SK-N-SH treated with all-trans-retinoic acid at 6 μM for 48 hours (cell line): ENCODE measurements around the gene AVPR1B.

Source experiments
- ATAC-seq: fragments of 200-7000 bp; cut with Tn5 transposase; 3 replicates; pipeline ENCODE4 v1.9.1; 2020; ENCODE audit warnings: mild to moderate bottlenecking, moderate library complexity
- ARNTL ChIP-seq: fragments of 450-650 bp; formaldehyde crosslinking; IDR thresholded peaks from 2 replicates; pipeline ENCODE4 v1.5.0; 2020; ENCODE audit warnings: low read depth, mild to moderate bottlenecking, moderate library complexity, borderline replicate concordance
- BACH2 ChIP-seq: fragments of 250-450 bp; sonication (Bioruptor Pico); IDR thresholded peaks from 2 replicates; pipeline ENCODE4 v1.9.0; 2021; ENCODE audit warnings: mild to moderate bottlenecking, borderline replicate concordance
- CSDC2 ChIP-seq: fragments of 250-450 bp; sonication (Bioruptor Pico); IDR thresholded peaks from 2 replicates; pipeline ENCODE4 v1.5.0; 2020; ENCODE audit warnings: mild to moderate bottlenecking, moderate library complexity
- GLIS3 ChIP-seq: fragments of 250-450 bp; sonication (Bioruptor Pico); IDR thresholded peaks from 2 replicates; pipeline ENCODE4 v1.5.0; 2020; ENCODE audit warnings: mild to moderate bottlenecking, moderate library complexity
- ISL1 ChIP-seq: fragments of 250-450 bp; sonication (Bioruptor Pico); IDR thresholded peaks from 2 replicates; pipeline ENCODE4 v2.1.2; 2022; ENCODE audit warnings: mild to moderate bottlenecking, moderate library complexity
- OSR1 ChIP-seq: fragments of 250-450 bp; sonication (Bioruptor Pico); IDR thresholded peaks from 2 replicates; pipeline ENCODE4 v1.8.0; 2022; ENCODE audit warnings: moderate library complexity, mild to moderate bottlenecking, inconsistent platforms
- PATZ1 ChIP-seq: fragments of 250-450 bp; sonication (Bioruptor Pico); IDR thresholded peaks from 2 replicates; pipeline ENCODE4 v1.8.0; 2020; ENCODE audit warnings: mild to moderate bottlenecking, moderate library complexity, borderline replicate concordance
- SNAI2 ChIP-seq: fragments of 250-450 bp; sonication (Bioruptor Pico); IDR thresholded peaks from 2 replicates; pipeline ENCODE4 v1.5.0; 2020; ENCODE audit warnings: mild to moderate bottlenecking, moderate library complexity
- TOX ChIP-seq: fragments of 250-450 bp; sonication (Bioruptor Pico); IDR thresholded peaks from 2 replicates; pipeline ENCODE4 v1.8.0; 2021; ENCODE audit warnings: mild to moderate bottlenecking, moderate library complexity, borderline replicate concordance
- TSHZ2 ChIP-seq: fragments of 250-450 bp; sonication (Bioruptor Pico); IDR thresholded peaks from 2 replicates; pipeline ENCODE4 v1.5.0; 2020; ENCODE audit warnings: mild to moderate bottlenecking, moderate library complexity
- ZC3H10 ChIP-seq: fragments of 250-450 bp; sonication (Bioruptor Pico); IDR thresholded peaks from 2 replicates; pipeline ENCODE4 v1.5.1; 2021; ENCODE audit warnings: mild to moderate bottlenecking, moderate library complexity
- ZFP3 ChIP-seq: fragments of 250-450 bp; sonication (Bioruptor Pico); IDR thresholded peaks from 2 replicates; pipeline ENCODE4 v1.5.0; 2020; ENCODE audit warnings: mild to moderate bottlenecking, moderate library complexity
- ZNF70 ChIP-seq: fragments of 450-650 bp; formaldehyde crosslinking; IDR thresholded peaks from 2 replicates; pipeline ENCODE4 v1.5.0; 2020; ENCODE audit warnings: mild to moderate bottlenecking, moderate library complexity
- TF ChIP-seq, protein P1 (sequence below): fragments of 250-450 bp; sonication (Bioruptor Pico); IDR thresholded peaks from 2 replicates; pipeline ENCODE4 v1.5.1; 2021; ENCODE audit warnings: mild to moderate bottlenecking, moderate library complexity

The AVPR1B gene

DNA sequence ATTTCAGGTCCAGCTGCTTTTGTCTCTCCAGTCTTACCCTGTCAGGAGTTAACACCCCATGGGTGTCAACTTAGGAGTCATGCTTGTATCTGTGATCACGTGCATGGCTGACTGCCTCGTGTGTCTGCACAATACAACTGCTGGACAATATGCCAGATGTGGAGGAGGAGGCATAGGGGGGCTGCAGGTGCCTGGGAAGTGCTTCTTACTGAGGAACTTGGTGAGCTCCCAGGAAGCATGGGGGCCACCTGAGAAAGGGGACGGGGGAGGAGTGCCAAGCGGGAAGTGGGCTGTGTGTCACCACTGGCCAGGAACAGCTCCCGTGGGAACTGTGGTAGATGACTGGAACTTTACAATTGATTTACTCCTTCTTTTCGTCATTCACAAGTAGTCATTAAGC, 54.7 kb downstream of the AVPR1B start:
- no peak for ATAC-seq
- TF ChIP-seq ZFP3 (CRISPR knock-in tag) (no peak), OSR1 (CRISPR knock-in tag) (no peak), ZNF70 (CRISPR knock-in tag) (no peak), SNAI2 (CRISPR knock-in tag) (no peak), ISL1 (no peak), BACH2 (no peak), ARNTL (CRISPR knock-in tag) (no peak), ZC3H10 (CRISPR knock-in tag) (no peak), GLIS3 (no peak), TOX (CRISPR knock-in tag) (no peak)

- no peak; the same call in 2 of the 3 replicates for ATAC-seq
- TF ChIP-seq CSDC2 (CRISPR knock-in tag) (no peak), PATZ1 (CRISPR knock-in tag) (no peak), TSHZ2 (no peak), TOX (CRISPR knock-in tag) (no peak)
- TF ChIP-seq, protein P1, sequence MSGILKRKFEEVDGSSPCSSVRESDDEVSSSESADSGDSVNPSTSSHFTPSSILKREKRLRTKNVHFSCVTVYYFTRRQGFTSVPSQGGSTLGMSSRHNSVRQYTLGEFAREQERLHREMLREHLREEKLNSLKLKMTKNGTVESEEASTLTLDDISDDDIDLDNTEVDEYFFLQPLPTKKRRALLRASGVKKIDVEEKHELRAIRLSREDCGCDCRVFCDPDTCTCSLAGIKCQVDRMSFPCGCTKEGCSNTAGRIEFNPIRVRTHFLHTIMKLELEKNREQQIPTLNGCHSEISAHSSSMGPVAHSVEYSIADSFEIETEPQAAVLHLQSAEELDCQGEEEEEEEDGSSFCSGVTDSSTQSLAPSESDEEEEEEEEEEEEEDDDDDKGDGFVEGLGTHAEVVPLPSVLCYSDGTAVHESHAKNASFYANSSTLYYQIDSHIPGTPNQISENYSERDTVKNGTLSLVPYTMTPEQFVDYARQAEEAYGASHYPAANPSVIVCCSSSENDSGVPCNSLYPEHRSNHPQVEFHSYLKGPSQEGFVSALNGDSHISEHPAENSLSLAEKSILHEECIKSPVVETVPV (CRISPR knock-in tag) = no peak
These were observed 56.3 kb downstream of the AVPR1B start for GRCh38 chr1:206060844-206061243.
